ENCODE measurements around the gene S100A7. TPM values are rescaled to one million over a fixed set of nuclear protein-coding genes. Genes with fewer than 3 reads are reported as not detected.
"Not testable (repeated sequence)": the region's sequence is repeated elsewhere in the genome, so short reads cannot be mapped to it uniquely, and the experiment has no call there.

The S100A7 gene
- total RNA-seq, 2 donors from 2014 or later: not detected

DNA sequence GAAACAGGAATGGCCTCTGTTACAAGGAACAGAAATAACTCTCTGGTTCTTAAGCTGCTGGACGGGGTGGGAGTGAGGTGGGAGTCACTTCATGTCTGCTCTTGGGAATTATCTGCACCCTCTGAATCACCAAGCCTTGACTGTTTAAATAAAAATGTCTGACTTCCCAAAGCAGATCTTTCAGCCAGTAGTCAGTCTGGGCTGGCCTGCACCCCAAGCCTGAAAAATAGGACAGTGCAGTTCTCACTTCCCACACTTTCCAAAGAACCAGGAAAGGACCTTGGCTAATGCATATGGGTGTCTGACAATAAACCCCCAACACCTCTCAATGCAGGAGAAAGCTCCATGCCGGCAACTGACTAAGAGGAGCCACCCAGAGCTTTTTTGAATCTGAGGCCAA, 796 bp downstream of the S100A7 start:
- Histone ChIP-seq H3K9me3 (no peaks in the 10 kb centered on the region), H3K4me3 (no peak overlapping the region), H3K27ac (no peak overlapping the region), H3K27me3 (no peaks in the 10 kb centered on the region), H3K4me1 (no peaks in the 10 kb centered on the region), H3K36me3 (no peaks in the 10 kb centered on the region)
- no peak for DNase-seq (ENCODE audit: low spot score)
- TF ChIP-seq, protein P1, sequence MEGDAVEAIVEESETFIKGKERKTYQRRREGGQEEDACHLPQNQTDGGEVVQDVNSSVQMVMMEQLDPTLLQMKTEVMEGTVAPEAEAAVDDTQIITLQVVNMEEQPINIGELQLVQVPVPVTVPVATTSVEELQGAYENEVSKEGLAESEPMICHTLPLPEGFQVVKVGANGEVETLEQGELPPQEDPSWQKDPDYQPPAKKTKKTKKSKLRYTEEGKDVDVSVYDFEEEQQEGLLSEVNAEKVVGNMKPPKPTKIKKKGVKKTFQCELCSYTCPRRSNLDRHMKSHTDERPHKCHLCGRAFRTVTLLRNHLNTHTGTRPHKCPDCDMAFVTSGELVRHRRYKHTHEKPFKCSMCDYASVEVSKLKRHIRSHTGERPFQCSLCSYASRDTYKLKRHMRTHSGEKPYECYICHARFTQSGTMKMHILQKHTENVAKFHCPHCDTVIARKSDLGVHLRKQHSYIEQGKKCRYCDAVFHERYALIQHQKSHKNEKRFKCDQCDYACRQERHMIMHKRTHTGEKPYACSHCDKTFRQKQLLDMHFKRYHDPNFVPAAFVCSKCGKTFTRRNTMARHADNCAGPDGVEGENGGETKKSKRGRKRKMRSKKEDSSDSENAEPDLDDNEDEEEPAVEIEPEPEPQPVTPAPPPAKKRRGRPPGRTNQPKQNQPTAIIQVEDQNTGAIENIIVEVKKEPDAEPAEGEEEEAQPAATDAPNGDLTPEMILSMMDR (IDR thresholded peaks at IDR 0.05): no peak

DNA sequence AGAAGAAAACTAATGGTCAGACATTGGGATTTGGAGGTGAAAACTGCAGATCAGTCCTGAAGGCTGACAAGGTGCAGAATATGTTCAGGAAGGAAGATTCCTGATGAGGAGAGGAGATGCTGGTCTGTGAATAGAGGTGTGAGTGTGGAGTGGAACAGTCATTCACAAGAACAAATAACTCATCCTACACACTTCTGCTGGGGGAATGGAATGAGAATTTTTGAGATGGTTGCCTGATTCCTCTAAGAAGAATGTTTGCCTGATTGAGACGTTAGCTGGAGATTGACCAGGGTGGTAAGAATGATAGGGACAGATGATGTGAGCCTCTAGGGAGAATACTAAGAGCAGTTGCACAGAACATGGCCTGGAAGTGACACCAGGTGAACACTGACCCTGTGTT, 4.1 kb downstream of the S100A7 start:
- TF ChIP-seq, protein P1 (IDR thresholded peaks at IDR 0.05): no peak
- H3K27me3 ChIP-seq: no peaks in the 10 kb centered on the region
- no peak overlapping the region for H3K27ac ChIP-seq
- no peaks in the 10 kb centered on the region for H3K36me3 ChIP-seq
- H3K9me3 ChIP-seq: no peaks in the 10 kb centered on the region
- no peak for DNase-seq (ENCODE audit: low spot score)
- H3K4me1 ChIP-seq: no peaks in the 10 kb centered on the region
- H3K4me3 ChIP-seq: no peak overlapping the region

DNA sequence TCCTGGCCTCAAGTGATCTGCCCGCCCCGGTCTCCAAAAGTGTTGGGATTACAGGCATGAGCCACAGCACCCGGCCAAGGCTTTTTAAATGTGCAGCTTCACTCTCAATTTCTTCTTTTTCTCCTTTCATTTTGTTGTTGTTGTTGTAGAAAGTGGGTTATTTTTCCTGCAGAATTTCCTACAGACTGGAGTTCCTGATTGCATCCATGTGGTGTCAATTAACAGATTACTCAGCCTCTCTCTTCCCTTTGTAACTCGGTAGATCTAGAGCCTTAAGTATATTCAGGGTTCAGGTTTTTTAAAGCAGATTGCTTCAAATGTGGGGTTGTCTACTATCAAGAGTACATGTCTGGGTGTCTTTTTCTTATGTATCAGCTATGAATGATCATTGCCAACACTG, 11.6 kb downstream of the S100A7 start:
- DNase-seq (ENCODE audit: low spot score); H3K9me3 ChIP-seq; H3K27me3 ChIP-seq; H3K4me3 ChIP-seq; H3K27ac ChIP-seq; H3K36me3 ChIP-seq; H3K4me1 ChIP-seq: not testable (repeated sequence)

DNA sequence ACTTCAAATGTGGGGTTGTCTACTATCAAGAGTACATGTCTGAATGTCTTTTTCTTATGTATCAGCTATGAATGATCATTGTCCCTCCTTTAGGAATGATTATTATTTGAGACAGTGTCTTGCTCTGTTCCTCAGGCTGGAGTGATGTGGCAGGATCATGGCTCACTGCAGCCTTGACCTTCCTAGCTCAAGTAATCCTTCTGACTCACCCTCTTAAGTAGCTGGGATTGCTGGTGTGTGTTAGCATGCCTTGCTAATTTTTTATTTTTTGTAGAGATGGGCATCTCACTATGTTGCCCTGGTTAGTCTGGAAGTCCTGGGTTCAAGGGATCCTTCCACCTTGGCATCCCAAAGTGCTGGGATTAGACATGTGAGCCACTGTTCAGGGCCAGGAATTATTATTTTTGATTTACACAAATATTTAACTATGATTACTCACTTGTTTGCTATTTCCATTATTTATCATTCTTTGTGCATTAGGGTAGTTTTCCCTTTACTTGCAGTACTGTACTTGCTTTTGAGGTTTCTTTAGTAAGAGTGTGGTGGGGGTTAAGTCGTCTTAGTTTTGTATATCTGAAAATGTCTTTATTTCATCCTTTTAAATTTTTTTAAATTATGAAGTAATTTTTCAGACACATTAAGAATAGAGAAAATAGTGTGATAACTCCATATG, 12.8 kb downstream of the S100A7 start:
- H3K4me1 ChIP-seq: no peaks in the 10 kb centered on the region
- TF ChIP-seq, protein P1 (IDR thresholded peaks at IDR 0.05): no peak

DNA sequence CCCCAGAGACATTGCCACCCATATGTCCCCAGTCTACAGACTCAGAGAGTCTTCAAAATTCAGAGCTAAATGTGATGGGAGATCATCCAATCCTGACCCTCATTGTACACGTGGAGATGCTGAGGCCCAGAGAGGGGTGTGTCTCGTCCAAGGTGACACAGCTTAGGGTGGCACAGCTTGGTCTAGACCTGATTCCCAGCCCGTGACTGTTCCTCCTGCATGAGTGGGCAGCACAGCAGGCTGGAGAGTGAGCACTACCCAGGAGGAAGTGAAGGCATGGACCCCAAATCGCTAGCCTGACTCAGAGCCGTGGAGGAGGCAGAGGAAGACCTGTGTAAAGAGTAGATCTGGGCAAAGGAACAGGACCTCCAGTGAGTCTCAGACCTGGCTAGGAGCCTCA, 16.4 kb downstream of the S100A7 start:
- H3K36me3 ChIP-seq: no peaks in the 10 kb centered on the region
- peaks cover 0 to 4% of the 10 kb centered on the region in 2 donors for H3K9me3 ChIP-seq
- H3K4me1 ChIP-seq: no peaks in the 10 kb centered on the region
- no peak overlapping the region for H3K27ac ChIP-seq
- DNase-seq (ENCODE audit: low spot score): no peak
- H3K27me3 ChIP-seq: no peaks in the 10 kb centered on the region
- H3K4me3 ChIP-seq: no peak overlapping the region
- TF ChIP-seq, protein P1 (IDR thresholded peaks at IDR 0.05): no peak

More for the DNA sequence above, 12.8 kb downstream of the S100A7 start:
- Histone ChIP-seq H3K4me3 (no peak overlapping the region), H3K36me3 (no peaks in the 10 kb centered on the region), H3K27me3 (no peaks in the 10 kb centered on the region), H3K9me3 (peaks cover 0 to 4% of the 10 kb centered on the region in 2 donors), H3K27ac (no peak overlapping the region)
- DNase-seq (ENCODE audit: low spot score): no peak

DNA sequence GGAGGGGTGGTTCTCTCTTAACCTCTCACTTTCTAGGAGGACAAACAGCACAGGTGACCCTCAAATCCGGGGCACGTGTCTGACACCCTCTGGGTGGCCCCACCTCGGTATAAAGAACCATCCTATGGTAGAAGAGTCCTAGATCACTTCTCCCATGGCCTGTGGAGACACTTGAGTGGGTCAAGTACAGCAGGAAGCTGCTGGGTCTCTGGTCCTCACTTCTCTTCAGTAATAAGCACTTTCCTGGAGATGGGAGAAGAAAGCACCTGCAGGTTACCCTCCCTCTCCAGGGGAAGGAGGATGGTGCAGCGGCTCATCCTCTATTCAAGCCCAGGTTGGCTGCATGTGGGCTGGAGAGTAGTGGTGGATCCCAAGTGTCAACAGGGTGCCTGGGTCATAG, 17.0 kb downstream of the S100A7 start:
- H3K27ac ChIP-seq: no peak overlapping the region
- H3K27me3 ChIP-seq: no peaks in the 10 kb centered on the region
- no peaks in the 10 kb centered on the region for H3K36me3 ChIP-seq
- no peak overlapping the region for H3K4me3 ChIP-seq
- peaks cover 0 to 4% of the 10 kb centered on the region in 2 donors for H3K9me3 ChIP-seq
- TF ChIP-seq, protein P1 (IDR thresholded peaks at IDR 0.05): no peak
- no peaks in the 10 kb centered on the region for H3K4me1 ChIP-seq
- DNase-seq (ENCODE audit: low spot score): no peak

Data from right atrium auricular region (tissue), 2 donors.